Body of pancreas (tissue), 4 donors: ENCODE results near the gene DDHD1.

Experiments used
- CTCF ChIP-seq, 7 experiments: fragments of 450-650 bp in 4 of 7; fragments of 200-600 bp in 3 of 7; sonication (generic) in 3 of 7; IDR thresholded peaks; one replicate each; pipeline ENCODE4 v1.5.1; 2016 to 2019; ENCODE audit warnings: antibody characterized with exemption in 7 of 7
- POLR2A ChIP-seq, 3 donors: fragments of 450-650 bp; IDR thresholded peaks; one replicate each; pipeline ENCODE4 v1.6.1; 2016; ENCODE audit warnings: antibody characterized with exemption in 3 of 3, mild to moderate bottlenecking in 2 of 3

- TF ChIP-seq CTCF (IDR thresholded peaks at IDR 0.05) (no peak), POLR2A (IDR thresholded peaks at IDR 0.05) (no peak)
These were observed 28.3 kb downstream of the DDHD1 start for GRCh38 chr14:53124786-53125185.
